Measurements from ENCODE around the gene HMCN1.

GRCh38 chr1:185966471-185966870, 232.3 kb downstream of the HMCN1 start:
- TF ChIP-seq, protein P1, sequence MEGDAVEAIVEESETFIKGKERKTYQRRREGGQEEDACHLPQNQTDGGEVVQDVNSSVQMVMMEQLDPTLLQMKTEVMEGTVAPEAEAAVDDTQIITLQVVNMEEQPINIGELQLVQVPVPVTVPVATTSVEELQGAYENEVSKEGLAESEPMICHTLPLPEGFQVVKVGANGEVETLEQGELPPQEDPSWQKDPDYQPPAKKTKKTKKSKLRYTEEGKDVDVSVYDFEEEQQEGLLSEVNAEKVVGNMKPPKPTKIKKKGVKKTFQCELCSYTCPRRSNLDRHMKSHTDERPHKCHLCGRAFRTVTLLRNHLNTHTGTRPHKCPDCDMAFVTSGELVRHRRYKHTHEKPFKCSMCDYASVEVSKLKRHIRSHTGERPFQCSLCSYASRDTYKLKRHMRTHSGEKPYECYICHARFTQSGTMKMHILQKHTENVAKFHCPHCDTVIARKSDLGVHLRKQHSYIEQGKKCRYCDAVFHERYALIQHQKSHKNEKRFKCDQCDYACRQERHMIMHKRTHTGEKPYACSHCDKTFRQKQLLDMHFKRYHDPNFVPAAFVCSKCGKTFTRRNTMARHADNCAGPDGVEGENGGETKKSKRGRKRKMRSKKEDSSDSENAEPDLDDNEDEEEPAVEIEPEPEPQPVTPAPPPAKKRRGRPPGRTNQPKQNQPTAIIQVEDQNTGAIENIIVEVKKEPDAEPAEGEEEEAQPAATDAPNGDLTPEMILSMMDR (conservative IDR thresholded peaks at IDR 0.05; ENCODE audit: low read depth in 2 of 2), result no peak
- TF ChIP-seq JUNB (IDR thresholded peaks at IDR 0.05; ENCODE audit: unreplicated experiment) (no peak), POLR2AphosphoS5 (IDR thresholded peaks at IDR 0.05; ENCODE audit: low read depth) (no peak)
- TF ChIP-seq, protein P2, sequence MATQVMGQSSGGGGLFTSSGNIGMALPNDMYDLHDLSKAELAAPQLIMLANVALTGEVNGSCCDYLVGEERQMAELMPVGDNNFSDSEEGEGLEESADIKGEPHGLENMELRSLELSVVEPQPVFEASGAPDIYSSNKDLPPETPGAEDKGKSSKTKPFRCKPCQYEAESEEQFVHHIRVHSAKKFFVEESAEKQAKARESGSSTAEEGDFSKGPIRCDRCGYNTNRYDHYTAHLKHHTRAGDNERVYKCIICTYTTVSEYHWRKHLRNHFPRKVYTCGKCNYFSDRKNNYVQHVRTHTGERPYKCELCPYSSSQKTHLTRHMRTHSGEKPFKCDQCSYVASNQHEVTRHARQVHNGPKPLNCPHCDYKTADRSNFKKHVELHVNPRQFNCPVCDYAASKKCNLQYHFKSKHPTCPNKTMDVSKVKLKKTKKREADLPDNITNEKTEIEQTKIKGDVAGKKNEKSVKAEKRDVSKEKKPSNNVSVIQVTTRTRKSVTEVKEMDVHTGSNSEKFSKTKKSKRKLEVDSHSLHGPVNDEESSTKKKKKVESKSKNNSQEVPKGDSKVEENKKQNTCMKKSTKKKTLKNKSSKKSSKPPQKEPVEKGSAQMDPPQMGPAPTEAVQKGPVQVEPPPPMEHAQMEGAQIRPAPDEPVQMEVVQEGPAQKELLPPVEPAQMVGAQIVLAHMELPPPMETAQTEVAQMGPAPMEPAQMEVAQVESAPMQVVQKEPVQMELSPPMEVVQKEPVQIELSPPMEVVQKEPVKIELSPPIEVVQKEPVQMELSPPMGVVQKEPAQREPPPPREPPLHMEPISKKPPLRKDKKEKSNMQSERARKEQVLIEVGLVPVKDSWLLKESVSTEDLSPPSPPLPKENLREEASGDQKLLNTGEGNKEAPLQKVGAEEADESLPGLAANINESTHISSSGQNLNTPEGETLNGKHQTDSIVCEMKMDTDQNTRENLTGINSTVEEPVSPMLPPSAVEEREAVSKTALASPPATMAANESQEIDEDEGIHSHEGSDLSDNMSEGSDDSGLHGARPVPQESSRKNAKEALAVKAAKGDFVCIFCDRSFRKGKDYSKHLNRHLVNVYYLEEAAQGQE (IDR thresholded peaks at IDR 0.05; ENCODE audit: unreplicated experiment), result no peak
- TF ChIP-seq, protein P3, sequence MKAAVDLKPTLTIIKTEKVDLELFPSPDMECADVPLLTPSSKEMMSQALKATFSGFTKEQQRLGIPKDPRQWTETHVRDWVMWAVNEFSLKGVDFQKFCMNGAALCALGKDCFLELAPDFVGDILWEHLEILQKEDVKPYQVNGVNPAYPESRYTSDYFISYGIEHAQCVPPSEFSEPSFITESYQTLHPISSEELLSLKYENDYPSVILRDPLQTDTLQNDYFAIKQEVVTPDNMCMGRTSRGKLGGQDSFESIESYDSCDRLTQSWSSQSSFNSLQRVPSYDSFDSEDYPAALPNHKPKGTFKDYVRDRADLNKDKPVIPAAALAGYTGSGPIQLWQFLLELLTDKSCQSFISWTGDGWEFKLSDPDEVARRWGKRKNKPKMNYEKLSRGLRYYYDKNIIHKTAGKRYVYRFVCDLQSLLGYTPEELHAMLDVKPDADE (IDR thresholded peaks at IDR 0.05), result no peak
